GM19328 (cell line): ENCODE measurements around the gene TNFRSF1A.

ENCODE experiments used
- ATAC-seq: cut with Tn5 transposase; IDR thresholded peaks from one replicate; pipeline ENCODE4 v1.9.1; 2021; ENCODE audit warnings: mild to moderate bottlenecking, moderate library complexity; ENCODE audit not compliant: unreplicated experiment

Gene TNFRSF1A

GRCh38 chr12:6341417-6342139 is at the start of gene TNFRSF1A:
Gene TNFRSF1A (minus strand): TSS chr12:6342076. CDS start chr12:6341814, 262 bp downstream.
- ATAC-seq, result no peak

- ATAC-seq, result no peak
Observed at GRCh38 chr12:6391013-6391412, 49.1 kb upstream of the TNFRSF1A start.

DNA sequence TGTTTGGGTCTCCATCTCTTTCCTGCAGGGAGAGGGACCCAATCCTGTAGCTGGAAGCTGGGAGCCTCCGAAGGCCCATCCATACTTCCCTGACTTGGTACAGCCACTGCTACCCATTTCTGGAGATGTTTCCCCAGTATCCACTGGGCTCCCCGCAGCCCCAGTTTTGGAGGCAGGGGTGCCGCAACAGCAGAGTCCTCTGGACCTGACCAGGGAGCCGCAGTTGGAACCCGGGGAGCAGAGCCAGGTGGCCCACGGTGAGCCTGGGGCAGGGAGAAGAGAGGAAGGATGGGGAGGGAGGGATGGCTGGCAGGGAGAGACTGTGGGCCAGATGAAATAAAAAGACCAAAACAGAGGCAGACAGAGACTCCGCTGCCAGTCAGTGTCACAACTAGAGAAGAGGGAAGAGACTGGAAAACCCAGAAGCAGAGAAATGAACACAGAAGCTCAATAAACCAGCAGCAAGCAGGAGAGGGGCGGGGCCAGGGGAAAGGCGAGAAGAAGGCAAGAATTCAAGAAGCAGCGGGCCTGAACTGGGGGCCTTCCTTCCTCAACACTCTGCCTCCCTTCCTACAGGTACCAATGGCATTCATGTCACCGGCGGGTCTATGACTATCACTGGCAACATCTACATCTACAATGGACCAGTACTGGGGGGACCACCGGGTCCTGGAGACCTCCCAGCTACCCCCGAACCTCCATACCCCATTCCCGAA is 48.4 kb upstream of the TNFRSF1A start:
- no peak for ATAC-seq

DNA sequence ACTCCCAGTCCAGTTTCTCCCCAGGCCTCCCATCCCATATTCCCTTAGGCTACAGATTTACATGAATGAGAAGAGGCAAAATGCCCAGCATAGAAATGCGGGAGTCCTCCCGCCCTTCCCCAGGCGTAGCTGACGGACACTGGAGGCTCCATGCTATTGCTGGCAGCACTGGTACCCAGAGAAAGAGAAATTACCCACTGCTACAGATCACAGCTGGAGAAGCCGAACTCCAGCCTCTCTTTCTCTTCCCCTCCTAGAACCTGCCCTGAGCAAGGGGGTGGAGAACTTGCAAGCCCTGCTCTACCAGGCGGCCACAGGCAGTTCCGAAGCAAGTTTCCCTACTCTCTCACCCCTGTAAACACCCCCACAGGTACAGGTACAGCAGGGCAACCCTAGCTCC is 45.7 kb upstream of the TNFRSF1A start:
- no peak for ATAC-seq

DNA sequence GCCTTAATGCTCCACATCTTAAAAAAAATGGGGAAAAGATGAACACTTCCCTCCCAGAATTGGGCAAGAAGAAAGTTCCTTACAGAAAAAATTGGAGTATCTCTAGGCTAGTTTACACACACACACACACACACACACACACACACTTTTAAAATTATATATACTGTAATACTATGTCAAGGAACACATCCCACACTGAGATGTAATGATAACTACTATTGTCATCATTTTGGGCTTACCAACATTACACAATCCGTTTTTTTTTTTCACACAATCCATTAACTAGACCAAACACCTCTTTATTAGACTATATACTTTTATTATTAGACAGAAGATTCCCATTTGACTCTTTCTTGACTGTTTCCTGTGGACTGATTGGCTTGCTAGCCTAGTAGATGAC is 44.6 kb upstream of the TNFRSF1A start:
- no peak for ATAC-seq

GRCh38 chr12:6386038-6386437 is 44.2 kb upstream of the TNFRSF1A start:
- ATAC-seq, result no peak

DNA sequence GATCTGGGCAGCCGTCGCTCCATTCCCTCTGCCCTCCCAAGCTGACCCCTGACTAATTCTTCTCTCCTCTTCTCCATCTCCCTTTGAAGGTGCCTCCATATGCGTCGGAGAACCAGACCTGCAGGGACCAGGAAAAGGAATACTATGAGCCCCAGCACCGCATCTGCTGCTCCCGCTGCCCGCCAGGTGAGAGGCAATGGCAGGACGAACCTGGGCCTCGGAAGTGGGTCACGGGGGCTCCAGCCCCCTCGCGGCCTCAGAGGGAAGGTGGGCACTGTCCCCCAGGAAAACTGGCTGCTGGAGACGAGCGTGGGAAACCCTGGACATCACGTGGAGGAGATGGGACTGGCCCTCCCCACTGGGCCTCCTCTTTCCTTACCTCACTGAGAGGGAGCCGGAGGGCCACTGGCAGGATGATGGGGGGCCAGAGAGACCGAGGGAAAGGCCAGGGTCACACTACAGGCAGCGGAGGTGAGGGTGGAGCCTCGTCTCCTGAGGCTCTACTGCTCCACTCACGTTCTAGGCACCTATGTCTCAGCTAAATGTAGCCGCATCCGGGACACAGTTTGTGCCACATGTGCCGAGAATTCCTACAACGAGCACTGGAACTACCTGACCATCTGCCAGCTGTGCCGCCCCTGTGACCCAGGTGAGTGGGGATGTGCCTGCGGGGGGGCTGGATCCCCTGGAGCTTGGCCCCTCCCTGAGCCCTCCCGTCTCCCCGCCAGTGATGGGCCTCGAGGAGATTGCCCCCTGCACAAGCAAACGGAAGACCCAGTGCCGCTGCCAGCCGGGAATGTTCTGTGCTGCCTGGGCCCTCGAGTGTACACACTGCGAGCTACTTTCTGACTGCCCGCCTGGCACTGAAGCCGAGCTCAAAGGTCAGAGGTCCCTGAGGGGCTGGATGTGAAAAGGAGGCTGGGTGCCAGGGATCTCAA is 42.9 kb upstream of the TNFRSF1A start:
- ATAC-seq, result no peak

DNA sequence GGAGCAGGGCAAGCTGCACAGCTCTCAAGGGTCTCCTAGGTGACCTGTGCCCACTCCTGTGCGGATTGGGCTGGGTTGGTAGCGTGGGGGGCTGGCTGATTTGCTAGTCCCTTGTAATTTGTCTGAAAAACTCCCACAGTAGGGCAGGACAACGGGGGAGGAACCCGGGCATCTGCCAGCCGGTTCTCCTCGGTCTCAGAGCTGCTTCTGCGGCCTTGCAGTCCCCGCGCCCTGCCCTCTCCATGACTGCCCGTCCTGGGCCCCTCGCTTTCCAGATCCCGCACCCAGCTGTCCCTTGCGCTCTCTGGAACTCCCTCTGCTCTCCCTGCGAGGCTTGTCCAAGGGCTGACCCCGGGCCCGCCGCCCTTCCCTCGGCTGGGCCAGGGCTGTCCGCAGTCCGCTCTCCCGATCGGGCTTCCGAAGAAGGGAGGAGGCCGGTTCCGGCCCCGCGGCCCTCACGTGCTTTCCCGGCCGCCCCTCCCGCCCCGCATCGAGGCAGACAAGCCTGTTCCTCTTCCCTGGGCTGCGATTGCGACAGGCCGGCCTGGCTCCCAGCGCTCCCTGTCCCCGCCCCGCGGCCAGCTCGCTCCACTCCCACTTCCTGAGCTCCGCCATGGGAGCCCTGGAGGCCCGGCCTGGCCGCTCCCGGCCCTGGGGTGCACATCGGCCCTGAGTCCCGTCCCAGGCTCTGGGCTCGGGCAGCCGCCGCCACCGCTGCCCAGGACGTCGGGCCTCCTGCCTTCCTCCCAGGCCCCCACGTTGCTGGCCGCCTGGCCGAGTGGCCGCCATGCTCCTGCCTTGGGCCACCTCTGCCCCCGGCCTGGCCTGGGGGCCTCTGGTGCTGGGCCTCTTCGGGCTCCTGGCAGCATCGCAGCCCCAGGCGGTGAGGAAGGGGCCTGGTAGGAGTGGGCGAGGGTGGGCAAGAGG is 42.0 kb upstream of the TNFRSF1A start, which contains the start of gene LTBR:
TSS of gene LTBR (plus strand) at position 591 of the 927 bp plus-strand sequence. CDS start at position 788, 197 bp downstream.
- ATAC-seq, result no peak

DNA sequence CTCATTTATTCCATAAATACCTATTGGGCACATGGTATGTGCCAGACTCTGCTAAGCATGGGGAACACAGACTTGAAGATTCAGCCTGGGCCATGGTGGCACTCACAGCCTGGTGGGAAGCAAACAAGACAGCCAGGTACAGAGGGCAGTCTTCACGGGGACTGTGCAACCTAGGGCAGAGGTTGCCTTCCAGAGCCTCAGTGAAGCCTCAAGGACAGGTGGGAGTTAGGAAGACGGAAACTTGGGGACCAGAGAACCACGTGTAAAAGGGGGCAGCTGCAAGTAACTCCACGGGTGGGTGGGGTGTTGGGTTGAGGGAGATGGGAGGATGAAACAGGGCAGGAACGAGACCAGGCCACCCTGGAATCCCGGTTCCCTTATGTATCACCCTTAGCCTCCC is 41.1 kb upstream of the TNFRSF1A start:
- no peak for ATAC-seq

GRCh38 chr12:6382371-6382770 is 40.5 kb upstream of the TNFRSF1A start:
- no peak for ATAC-seq

GRCh38 chr12:6380141-6381121 is 38.6 kb upstream of the TNFRSF1A start:
- no peak for ATAC-seq

- no peak for ATAC-seq
Observed at GRCh38 chr12:6378709-6379472, 37.0 kb upstream of the TNFRSF1A start.

DNA sequence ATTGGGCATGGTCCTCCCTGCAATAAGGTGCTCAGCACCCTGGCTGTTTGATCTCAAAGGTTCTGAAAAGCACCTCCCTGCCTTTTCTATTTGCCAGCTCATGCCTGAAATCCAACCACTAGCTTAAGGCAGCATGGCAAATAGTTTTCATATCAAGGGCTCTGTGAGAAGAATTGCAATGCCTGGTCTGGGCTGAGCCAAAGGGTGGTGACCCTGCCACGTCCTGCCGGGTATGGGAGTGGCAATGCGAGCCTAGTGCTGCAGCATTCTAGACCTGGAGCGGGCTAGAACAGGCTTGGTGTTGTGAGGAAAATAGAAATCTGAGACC is 35.8 kb upstream of the TNFRSF1A start:
- no peak for ATAC-seq

DNA sequence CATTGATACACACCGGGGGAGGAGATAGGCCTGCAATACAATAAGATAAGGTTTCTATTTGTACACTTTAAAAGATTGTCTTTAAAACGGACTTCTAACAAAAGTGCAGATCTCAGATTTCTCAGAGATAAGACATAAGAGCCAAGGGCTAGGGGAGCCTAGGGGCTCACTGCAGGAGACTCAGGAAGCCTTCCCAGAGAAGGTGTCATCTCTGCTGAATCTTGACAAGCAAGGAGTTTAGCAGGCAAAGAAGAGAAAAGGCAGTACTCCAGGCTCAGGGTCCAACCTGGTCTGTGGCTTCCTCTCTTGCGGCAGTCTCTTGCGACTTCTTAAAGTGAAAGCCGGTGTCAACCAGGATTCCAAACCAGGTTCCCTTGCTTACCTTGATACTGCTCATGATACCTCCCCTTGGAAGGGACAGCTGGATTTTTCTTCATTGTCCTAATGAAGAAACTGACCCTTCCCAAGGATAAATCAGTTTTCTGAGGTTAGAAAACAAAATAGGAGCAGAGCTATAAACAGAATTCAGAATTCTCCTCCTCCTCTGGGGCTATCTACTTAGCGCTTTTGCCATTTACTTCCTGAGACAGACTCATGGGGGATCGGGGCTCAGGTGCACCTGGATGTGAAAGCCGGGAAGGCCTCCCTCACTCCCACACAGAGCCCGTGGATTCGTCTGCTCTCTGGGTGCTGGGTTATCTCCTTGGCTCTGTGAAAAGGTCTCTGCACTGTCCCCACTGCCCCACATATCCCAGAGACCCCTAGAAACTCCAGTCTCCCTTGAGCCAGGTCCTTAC is 35.2 kb upstream of the TNFRSF1A start:
- no peak for ATAC-seq

DNA sequence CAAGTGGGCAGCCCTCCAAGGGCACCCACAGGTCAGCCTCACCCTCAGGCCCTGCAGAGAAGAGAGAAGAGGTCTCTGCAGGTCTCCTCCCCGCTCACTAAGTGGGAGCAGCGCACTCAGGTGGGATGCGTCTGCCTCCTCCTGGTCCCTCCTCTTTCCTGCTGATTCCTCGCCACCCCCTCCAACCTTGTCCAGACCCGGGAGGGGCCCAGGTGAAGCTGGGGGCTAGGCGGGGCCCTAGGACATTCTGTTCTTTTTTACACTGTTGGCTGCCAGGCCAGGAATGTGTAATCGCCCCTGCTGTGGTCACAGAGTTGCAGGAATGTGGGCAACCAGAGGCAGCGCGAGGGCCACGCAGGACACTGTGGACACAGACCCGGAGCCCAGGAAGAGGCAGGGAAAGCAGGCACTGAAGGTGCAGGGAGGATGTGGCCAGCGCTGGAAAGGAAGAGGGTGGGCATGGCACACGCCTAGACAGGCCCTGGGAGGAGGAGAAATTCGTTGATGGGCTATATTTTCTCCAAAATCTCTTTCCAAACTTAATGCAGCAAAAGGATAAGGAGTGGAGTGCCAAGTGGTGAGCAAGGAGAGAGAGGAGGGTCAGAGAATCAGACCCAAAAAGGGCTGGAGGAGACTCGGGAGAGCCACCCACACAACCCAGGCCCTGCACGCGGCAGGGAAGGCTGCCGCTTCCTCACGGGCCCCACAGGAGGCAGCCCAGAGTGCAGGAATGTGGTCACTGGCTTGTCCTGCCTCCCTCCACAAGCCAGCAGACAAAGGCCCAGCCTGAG is 34.4 kb upstream of the TNFRSF1A start:
- ATAC-seq, result no peak

DNA sequence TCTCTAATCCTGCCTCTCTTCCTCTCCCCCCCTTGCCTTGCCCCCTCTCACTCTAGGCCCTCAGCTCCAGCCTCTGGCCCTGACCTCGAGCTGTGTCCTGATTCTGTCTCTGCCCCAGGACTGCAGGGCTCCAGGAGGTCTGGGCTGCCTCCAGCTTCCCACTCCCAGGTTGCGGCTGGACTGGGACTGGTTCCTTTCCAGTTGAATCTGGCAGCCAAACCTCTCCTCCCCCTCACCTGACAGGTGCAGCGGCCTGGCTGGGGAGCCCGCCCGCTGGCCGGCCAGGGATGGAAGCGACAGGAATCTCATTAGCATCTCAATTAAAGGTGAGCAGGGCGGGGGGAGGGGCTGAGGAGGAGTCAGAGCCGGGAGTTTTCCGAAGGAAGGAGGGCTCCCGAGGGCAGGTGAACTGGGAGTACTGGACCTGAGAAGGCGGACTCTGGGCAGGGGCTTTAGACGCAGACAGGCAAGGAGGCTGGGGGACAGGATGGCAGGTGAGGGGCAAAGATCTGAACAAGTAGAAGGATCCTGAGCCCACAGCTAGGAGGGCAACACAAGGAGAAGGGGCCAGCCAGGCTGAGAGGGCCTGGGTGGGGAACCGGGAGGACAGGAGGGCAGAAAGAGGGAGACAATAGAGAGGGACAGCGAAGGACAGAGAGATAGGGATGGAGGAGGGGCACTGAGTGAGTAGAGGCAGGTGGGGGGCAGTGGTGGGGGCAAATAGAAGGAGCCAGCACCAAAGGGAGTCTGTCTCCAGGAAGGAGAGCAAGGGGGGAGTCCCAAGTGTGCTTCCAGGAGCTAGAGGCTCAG is 33.6 kb upstream of the TNFRSF1A start, which contains the start of gene SCNN1A:
TSS of gene SCNN1A (minus strand) at position 295 of the 810 bp plus-strand sequence. CDS start 780 bp downstream, outside the sequence.
- no peak for ATAC-seq
